ENCODE measurements around the gene IGSF6.
A peak's percentile ranks its signal among the peaks of the same experiment; 100 is the strongest.

Gene IGSF6

GRCh38 chr16:21652453-21652852 is at the start of gene IGSF6:
Gene IGSF6, minus strand, starts transcription at chr16:21652608. Its CDS starts 10 bp downstream, at chr16:21652598.
- POLR2A ChIA-PET, result no interaction called here
- no peaks in the 10 kb centered on the region for H3K4me1 ChIP-seq (ENCODE audit: control insufficient read depth, insufficient read depth, low read length)
- CTCF ChIA-PET, result interaction anchor here (0.7 to 1.2 kb wide), 2 partner anchors 31 to 56 kb away, joined by 3 to 4 read pairs; no protein-coding TSS in a partner anchor

GRCh38 chr16:21701271-21701670 is 48.9 kb upstream of the IGSF6 start:
- POLR2A ChIA-PET, result interaction anchor here (0.6 kb wide), 1 partner anchor 489 kb away, joined by 3 read pairs; no protein-coding TSS in a partner anchor
- Histone ChIP-seq H3K9me3 (ENCODE audit: control insufficient read depth, insufficient read depth, low read depth, low read length) (no peaks in the 10 kb centered on the region), H3K27ac (ENCODE audit: extremely low read depth, low read depth, low read length) (no peak overlapping the region), H3K4me1 (ENCODE audit: control insufficient read depth, insufficient read depth, low read length) (no peaks in the 10 kb centered on the region), H3K4me3 (ENCODE audit: low read depth, low read length) (no peak overlapping the region), H3K36me3 (ENCODE audit: control insufficient read depth in 2 of 2, insufficient read depth in 1 of 2, low read length in 2 of 2) (no peaks in the 10 kb centered on the region)
- TF ChIP-seq GLIS1 (tag by site-specific recombination; IDR thresholded peaks at IDR 0.05) (0 out of 2 replicates have a peak, but pooled peaks have one; percentile 15), AEBP2 (tag by site-specific recombination; IDR thresholded peaks at IDR 0.05; ENCODE audit: borderline replicate concordance) (no peak), ZNF398 (tag by site-specific recombination; IDR thresholded peaks at IDR 0.05) (peak; percentile 31; the same call in 1 of the 2 replicates)
- CTCF ChIA-PET, result interaction anchor here (1.1 to 1.7 kb wide), 2 partner anchors 16 to 44 kb away, joined by 5 to 12 read pairs; no protein-coding TSS in a partner anchor

More at GRCh38 chr16:21652453-21652852, at the start of gene IGSF6:
- Histone ChIP-seq H3K27ac (ENCODE audit: extremely low read depth, low read depth, low read length) (no peak within 1 kb of the TSS), H3K4me3 (ENCODE audit: low read depth, low read length) (no peak within 1 kb of the TSS), H3K9me3 (ENCODE audit: control insufficient read depth, insufficient read depth, low read depth, low read length) (no peaks in the 10 kb centered on the region), H3K36me3 (ENCODE audit: control insufficient read depth in 2 of 2, insufficient read depth in 1 of 2, low read length in 2 of 2) (peaks cover 0 to 12% of the 10 kb centered on the region in 2 experiments; a peak in 1 of 3 replicates)
- TF ChIP-seq SP7 (tag by site-specific recombination; IDR thresholded peaks at IDR 0.05) (no peak), ZNF610 (tag by site-specific recombination; IDR thresholded peaks at IDR 0.05; ENCODE audit: borderline replicate concordance) (no peak), ZFHX2 (tag by site-specific recombination; conservative IDR thresholded peaks at IDR 0.05) (no peak), EGR2 (tag by site-specific recombination; IDR thresholded peaks at IDR 0.05; ENCODE audit: low read depth) (no peak), ZBTB1 (tag by site-specific recombination; IDR thresholded peaks at IDR 0.05) (no peak), ZNF510 (tag by site-specific recombination; IDR thresholded peaks at IDR 0.05; ENCODE audit: insufficient replicate concordance) (no peak), ZNF175 (tag by site-specific recombination; IDR thresholded peaks at IDR 0.05) (no peak), ZNF184 (tag by site-specific recombination; IDR thresholded peaks at IDR 0.05) (no peak), ZNF626 (tag by site-specific recombination; IDR thresholded peaks at IDR 0.05) (no peak), ZNF670 (tag by site-specific recombination; IDR thresholded peaks at IDR 0.05; ENCODE audit: low read depth) (no peak), ZBTB11 (tag by site-specific recombination; conservative IDR thresholded peaks at IDR 0.05; ENCODE audit: low read depth) (no peak), CTCF (tag by site-specific recombination; IDR thresholded peaks at IDR 0.05) (no peak)

Data from HEK293 (cell line).